Skin epidermis (tissue), 12 donors: ENCODE data around the gene KREMEN2.
"Not testable (repeated sequence)": the region's sequence is repeated elsewhere in the genome, so short reads cannot be mapped to it uniquely, and the experiment has no call there.

Experiments
- H3K27ac ChIP-seq, 21 experiments: fragments of 200-600 bp; sonication (generic) in 11 of 21; one replicate each; pipeline ENCODE4 v1.5.0; 2020; ENCODE audit warnings: mild to moderate bottlenecking in 3 of 21, inconsistent platforms in 2 of 21, moderate library complexity in 2 of 21
- H3K4me3 ChIP-seq, 7 experiments: fragments of 200-600 bp; sonication (generic) in 2 of 7; one replicate each; pipeline ENCODE4 v1.5.0; 2020; ENCODE audit warnings: inconsistent platforms in 2 of 7, mild to moderate bottlenecking in 2 of 7, moderate library complexity in 1 of 7

The KREMEN2 gene, protein sequence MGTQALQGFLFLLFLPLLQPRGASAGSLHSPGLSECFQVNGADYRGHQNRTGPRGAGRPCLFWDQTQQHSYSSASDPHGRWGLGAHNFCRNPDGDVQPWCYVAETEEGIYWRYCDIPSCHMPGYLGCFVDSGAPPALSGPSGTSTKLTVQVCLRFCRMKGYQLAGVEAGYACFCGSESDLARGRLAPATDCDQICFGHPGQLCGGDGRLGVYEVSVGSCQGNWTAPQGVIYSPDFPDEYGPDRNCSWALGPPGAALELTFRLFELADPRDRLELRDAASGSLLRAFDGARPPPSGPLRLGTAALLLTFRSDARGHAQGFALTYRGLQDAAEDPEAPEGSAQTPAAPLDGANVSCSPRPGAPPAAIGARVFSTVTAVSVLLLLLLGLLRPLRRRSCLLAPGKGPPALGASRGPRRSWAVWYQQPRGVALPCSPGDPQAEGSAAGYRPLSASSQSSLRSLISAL

DNA sequence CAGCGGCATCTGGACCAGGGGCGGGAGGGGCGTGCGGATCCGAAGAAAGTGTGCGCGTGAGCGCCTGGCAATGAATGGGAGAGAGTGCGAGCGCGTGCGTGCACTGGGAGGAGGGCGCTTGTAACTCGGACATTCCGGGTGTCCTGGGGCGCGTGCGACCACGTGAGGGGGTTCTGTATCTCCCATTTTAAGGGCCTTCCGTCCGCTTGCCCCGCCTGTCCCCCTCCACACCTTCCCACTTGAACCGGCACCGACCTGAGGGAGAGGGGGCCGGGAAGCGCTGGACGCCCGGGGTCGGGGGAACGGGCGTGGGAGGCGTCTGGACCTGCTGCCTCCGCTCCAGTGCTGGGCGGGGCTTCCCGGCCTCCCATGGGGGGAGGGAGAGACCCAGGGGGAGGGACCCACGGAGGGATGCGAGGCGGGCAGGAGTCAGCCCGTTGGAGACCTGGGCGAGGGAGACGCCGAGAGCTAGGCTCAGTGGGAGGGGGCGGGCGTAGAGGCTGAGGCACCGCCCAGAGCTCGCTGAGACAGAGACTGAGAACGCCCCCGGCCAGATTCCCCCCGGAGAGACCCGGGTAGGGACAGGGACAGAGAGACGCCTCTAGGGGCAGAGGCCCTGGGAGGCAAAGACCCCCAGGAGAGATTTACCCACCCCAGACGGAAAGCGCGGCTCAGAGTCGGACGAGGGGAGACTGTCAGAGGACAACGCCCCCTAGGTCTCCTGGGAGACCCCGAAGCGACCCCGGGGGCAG is at the start of gene KREMEN2:
Gene KREMEN2, plus strand, starts transcription at position 553 of the 752 bp plus-strand sequence. CDS start 246 bp downstream, outside the sequence.
- H3K27ac ChIP-seq = peak within 1 kb of the TSS in 3 of 21 experiments; percentile 30 to 73 (median 65)
- H3K4me3 ChIP-seq = peak within 1 kb of the TSS; percentile 1 to 48 (median 25)

DNA sequence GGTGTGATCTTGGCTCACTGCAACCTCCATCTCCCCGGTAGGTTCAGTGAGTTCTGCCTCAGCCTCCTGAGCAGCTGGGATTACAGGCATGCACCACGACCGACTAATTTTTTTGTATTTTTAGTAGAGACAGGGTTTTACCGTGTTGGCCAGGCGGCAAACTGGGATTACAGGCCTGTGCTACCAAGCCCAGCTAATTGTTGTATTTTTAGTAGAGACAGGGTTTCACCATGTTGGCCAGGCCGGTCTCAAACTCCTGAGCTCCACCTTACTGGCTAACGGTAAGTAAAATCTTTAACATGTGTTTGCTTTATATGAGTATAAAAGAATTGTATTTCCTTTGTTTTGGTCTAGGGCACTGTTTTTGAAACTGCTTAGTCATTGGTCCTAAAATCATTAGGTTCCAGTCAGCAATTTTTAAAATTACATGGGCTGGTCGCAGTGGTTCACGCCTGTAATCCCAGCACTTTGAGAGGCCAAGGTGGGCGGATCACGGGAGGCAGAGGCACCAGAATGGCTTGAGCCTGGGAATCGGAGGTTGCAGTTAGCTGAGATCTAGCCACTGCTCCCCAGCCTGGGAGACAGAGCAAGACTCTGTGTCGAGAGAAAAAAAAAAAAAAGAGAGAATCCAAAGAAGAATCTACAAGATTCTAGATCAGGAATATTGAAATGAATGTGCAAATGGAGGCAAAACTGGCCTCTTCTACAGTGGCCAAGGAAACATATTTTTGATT is 48.7 kb upstream of the KREMEN2 start:
- Histone ChIP-seq H3K27ac (peak overlapping the region in 8 of 21 experiments; percentile 5 to 41 (median 24)), H3K4me3 (no peak overlapping the region)

DNA sequence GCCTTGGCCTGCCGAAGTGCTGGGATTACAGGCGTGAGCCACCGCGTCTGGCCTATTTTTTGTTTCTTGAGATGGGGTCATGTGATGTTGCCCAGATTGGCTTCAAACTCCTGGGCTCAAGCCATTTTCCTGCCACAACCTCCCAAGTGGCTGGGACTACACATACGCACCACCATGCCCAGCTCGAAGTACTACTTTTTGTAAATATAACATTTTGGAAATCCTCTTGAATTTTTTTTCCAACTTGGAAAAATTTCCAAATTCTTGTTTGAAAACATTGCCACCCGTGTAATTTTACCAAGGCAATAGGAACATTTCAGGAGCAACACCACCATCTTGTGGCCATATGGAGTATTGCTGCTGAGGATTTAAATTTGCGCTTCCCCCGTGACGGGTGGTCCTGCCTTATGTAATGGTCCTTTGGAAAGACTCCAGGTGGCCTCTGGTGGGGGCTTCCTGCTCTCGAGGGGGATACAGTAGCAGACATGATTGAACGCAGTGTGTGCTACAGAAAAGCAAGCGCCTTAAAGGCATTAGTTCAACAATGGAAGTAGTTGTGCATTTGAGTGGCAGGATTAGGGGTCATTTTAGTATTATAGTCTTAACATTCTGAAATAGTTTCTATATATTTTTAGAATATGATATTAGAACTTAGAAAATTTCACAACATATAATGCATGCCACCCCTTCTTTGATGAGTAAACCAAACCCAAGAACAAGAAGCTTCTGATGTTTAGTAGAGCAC is 44.4 kb upstream of the KREMEN2 start:
- Histone ChIP-seq H3K27ac (peak overlapping the region in 4 of 21 experiments; percentile 7 to 57 (median 34)), H3K4me3 (no peak overlapping the region)

DNA sequence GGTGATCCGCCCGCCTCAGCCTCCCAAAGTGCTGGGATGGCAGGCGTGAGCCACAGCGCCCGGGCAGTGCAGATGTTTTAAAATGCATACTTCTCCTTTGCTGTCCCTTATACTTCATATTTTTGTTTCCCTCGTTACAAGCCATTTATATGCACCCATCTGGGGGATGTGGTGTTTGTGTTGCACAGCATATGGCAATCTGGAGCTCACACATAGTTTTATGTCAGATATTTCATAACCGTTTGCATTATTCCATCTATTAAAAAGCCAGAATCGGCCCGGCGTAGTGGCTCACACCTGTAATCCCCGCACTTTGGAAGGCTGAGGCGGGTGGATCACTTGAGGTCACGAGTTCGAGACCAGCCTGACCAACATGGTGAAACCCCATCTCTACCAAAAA is 40.6 kb upstream of the KREMEN2 start:
- no peak overlapping the region for H3K27ac ChIP-seq
- no peak overlapping the region for H3K4me3 ChIP-seq

DNA sequence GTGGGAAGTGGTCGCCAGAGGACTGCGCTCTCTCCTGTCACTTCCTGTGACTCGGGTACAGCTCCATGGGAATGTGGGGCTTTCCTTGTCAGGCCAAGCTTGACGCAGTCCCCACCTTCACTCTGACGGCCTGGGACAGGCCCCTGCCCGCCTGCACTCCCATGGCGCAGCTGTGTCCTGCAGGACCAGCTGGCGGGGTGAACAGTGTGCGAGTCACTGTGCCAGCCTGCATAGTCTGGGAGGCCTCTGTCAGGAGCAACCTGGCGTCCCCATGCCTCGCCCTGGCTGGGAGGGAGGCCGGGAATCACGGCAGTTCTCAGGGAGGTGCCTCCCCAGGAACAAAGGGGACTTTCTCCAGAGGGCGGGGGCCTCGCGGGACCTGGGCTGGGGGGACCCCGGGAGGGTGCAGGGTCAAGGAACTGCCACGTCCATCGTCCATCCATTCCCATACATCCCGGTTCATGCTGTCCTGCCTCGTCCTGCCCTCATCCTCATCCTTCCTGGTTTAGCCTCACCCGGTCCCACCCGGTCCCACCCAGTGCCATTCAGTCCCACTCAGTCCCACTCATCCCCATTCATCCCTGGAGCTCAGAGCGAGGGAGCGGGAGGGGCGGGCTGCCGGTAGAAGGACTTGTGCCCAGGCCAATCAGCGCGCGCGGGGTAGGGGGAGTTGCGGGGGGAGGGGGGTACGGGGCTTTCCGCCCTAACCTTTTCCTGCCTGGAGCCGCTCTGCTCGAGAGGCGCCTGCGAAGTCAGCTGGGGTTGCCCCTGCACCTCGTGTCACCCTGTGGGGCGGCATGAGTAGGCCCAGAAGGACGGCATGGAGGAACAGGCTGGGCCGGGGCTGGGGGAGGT is 38.9 kb upstream of the KREMEN2 start:
- peak overlapping the region in 3 of 21 experiments; percentile 49 to 57 (median 56) for H3K27ac ChIP-seq
- H3K4me3 ChIP-seq = no peak overlapping the region

DNA sequence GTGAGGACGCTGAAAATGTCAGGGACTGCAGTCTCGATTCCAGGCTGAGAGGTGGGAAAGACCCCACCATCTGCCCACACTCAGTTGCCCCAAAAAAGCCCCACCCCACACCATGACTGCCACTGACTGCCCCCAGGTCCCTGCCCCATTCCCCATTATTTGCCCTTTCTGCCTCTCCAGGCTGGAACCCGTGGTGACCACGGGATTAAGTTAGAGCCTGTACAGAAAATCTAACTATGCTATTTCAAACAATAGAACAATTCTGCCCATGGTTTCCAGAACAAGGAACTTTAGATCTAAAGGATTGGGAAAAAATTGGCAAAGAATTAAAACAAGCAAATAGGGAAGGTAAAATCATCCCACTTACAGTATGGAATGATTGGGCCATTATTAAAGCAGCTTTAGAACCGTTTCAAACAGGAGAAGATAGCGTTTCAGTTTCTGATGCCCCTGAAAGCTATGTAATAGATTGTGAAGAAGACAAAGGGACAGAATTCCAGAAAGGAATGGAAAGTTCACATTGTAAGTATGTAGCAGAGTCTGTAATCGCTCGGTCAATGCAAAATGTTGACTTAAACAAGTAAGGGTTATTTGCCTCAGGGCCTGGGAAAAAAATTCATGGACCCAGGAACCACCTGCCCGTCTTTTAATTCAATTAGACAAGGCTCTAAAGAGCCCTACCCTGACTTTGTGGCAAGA is 38.0 kb upstream of the KREMEN2 start:
- Histone ChIP-seq H3K27ac (peak overlapping the region in 2 of 21 experiments; percentile 49 to 56), H3K4me3 (no peak overlapping the region)

DNA sequence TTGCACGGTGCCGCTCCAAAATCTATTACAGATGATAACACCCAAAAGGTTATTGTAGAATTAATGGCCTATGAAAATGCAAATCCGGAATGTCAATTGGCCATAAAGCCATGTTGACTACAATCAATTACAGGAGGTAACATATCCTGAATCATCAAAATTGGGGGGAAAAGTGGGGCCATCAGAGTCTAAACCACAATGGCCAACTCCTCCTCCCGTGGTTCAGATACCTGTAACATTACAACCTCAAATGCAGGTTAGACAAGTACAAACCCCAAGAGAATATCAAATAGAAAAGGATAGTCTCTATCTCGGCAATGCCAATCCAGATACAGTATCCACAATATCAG is 37.5 kb upstream of the KREMEN2 start:
- no peak overlapping the region for H3K4me3 ChIP-seq
- H3K27ac ChIP-seq = peak overlapping the region in 1 of 21 experiments; percentile 22

DNA sequence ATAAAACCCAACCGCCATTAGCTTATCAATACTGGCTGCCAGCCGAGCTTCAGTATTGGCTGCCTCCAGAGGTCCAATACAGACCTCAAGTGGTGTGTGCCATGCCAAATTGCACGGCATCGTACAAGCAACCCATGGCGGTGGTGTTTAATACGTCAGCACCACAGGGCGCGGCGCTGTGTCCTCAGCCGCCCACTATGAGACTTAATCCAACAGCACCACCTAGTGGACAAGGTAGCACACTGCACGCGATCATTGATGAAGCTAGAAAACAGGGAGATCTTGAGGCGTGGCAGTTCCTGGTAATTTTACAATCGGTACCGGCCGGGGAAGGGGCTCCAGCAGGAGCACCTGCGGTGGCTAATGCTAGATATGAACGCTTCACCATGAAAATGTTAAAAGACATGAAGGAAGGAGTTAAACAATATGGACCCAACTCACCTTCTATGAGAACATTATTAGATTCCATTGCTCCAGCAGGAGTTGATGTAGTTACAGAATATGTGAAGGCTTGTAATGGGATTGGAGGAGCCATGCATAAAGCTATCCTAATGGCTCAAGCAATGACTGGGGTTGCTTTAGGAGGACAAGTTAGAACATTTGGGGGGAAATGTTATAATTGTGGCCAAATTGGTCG is 36.9 kb upstream of the KREMEN2 start:
- Histone ChIP-seq H3K27ac (peak overlapping the region in 1 of 21 experiments; percentile 22), H3K4me3 (no peak overlapping the region)

DNA sequence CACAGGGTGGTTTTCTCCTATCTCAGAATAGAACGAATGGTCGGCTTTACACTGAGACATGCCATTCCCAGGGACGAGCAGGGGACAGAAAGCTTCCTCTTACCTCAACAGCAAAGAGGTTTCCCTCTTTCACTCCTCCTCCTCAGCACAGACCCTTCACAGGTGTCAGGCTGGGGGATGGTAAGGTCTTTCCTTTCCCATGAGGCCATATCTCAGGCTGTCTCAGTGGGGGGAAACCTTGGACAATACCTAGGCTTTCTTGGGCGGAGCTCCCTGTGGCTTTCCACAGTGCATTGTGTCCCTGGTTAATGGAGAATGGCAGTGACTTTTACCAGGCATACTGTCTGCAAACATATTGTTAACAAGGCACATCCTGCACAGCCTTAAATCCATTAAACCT is 35.9 kb upstream of the KREMEN2 start:
- H3K27ac ChIP-seq, H3K4me3 ChIP-seq: not testable (repeated sequence)

DNA sequence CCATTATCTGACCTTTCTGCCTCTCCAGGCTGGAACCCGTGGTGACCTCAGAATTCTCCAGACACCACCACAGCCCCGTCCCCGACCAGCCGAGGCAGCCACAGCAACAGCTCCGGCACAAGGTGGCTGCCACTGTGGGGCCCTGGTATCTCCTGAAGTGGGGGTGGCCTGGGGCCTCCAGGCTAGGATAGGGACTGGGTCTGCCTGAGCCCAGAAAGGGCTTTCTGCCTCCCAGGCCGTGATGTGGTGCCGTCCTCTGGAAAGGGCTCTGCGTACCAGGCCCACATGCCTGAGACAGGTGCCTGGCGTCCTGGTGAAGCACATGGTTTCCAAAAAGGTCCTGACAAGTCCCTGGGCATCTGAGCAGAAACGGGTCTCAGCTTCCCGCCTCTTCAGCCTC is 35.3 kb upstream of the KREMEN2 start:
- H3K27ac ChIP-seq = no peak overlapping the region
- no peak overlapping the region for H3K4me3 ChIP-seq

DNA sequence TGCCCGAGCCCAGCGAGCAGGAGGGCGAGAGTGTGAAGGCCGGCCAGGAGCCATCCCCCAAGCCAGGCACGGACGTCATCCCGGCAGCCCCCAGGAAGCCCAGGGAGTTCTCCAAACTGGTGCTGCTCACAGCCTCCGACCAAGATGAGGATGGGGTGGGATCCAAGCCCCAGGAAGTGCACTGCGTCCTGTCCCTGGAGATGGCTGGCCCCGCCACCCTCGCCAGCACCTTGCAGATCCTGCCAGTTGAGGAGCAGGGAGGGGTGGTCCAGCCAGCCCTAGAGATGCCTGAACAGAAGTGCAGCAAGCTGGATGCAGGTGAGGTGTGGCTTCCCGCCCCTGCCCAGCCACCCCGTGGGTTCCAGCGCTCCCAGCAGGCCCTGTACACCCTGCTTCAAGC is 34.4 kb upstream of the KREMEN2 start:
- H3K27ac ChIP-seq = no peak overlapping the region
- H3K4me3 ChIP-seq = no peak overlapping the region

DNA sequence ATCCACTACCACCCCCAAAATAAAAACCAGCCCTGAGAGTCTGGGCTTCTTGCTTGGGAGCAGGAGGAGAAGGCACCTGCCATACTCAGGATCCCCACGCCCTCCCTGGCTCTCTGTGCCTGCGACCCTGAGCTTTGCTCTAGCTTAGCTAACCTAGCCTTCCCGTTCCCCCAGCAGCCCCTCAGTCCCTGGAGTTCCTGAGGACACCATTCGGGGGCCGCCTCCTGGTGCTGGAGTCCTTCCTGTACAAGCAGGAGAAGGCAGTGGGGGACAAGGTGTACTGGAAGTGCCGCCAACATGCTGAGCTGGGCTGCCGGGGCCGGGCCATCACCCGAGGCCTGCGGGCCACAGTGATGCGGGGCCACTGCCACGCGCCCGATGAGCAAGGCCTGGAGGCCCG is 33.8 kb upstream of the KREMEN2 start:
- H3K4me3 ChIP-seq = no peak overlapping the region
- no peak overlapping the region for H3K27ac ChIP-seq

DNA sequence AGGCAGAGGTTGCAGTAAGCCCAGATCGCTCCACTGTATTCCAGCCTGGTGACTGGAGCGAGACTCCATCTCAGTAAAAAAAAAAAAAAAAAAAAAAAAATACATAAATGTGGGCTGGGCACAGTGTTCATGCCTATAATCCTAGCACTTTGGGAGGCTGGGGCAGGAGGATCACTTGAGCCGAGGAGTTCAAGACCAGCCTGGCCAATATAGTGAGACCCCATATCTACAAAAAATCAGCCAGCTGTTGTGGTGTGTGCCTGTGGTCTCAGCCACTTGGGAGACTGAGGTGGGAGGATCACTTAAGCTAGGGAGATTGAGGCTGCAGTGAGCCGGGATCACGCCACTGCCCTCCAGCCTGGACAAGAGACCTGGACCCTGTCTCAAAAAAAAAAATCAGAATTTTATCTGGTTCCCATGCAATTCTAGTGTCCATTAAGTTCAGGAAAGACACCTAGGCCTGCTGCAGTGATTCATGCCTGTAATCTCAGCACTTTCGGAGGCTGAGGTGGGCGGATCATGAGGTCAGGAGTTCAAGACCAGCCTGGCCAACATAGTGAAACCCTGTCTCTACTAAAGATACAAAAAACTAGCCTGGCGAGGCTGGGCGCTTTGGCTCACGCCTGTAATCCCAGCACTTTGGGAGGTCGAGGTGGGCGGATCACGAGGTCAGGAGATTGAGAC is 32.7 kb upstream of the KREMEN2 start:
- H3K27ac ChIP-seq, H3K4me3 ChIP-seq: not testable (repeated sequence)

DNA sequence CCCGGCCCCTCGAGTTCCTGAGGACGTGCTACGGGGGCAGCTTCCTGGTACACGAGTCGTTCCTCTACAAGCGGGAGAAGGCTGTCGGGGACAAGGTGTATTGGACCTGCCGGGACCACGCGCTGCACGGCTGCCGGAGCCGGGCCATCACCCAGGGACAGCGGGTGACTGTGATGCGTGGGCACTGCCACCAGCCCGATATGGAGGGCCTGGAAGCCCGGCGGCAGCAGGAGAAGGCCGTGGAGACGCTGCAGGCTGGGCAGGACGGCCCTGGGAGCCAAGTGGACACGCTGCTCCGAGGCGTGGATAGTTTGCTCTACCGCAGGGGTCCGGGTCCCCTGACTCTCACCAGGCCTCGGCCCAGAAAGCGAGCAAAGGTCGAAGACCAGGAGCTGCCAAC is 30.9 kb upstream of the KREMEN2 start:
- Histone ChIP-seq H3K27ac (no peak overlapping the region), H3K4me3 (no peak overlapping the region)

DNA sequence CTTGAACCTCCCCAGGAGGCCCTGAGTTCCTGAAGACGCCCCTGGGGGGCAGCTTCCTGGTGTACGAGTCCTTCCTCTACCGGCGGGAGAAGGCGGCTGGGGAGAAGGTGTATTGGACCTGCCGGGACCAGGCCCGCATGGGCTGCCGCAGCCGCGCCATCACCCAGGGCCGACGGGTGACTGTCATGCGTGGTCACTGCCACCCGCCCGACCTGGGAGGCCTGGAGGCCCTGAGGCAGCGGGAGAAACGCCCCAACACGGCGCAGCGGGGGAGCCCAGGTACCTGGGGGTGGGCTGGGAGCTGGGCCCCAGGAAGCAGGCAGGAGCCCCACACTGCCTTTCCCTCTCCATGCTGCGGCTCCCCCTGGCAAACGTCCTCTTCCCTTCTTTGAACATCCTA is 30.4 kb upstream of the KREMEN2 start:
- Histone ChIP-seq H3K27ac (no peak overlapping the region), H3K4me3 (no peak overlapping the region)

DNA sequence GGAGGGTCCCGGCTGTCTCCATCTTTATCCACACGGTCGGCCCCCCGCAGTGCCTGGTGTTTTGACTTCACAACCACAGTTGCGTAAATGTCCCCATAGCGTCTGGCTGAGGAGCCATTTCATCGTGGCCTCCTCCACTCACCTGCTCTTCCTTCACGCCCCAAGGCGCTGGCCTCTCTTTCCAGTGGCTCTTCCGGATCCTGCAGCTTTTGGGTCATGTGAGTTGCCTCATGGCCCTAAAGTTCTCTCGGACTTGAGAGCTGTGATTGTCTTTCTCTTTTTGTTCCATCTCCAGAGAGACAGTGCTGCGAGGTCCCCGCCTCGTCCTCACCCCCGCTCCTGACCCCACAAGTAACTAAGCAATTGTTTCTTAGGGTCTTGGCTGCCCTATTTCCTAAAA is 29.6 kb upstream of the KREMEN2 start:
- Histone ChIP-seq H3K4me3 (no peak overlapping the region), H3K27ac (no peak overlapping the region)

DNA sequence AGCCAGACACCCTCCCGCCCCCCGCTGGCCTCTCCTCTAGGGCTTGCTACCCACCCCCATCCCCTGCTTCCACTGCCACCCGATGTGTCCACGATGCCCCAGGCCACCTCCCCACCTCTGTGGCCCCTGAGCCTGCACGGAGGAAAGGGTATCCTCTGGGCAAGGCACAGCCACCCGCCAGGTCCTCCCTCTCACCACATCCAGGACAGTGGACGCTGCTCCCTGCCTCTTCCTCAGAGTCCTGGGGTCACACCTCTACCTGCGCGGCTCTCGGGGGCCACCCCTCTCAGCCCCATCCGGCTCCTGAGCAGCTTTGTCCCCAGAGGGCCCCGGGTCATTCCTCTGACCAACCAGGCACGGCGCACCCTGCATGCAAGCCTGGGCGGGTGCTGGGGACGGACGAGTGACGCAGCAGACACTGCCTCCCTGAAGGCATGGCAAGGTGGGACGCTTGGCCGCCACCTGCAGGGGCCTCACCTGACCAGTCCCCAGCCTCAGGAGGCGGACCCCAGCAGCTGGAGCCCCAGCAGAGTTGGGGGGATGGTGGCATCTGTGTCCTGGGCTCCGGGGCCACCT is 27.6 kb upstream of the KREMEN2 start:
- Histone ChIP-seq H3K27ac (no peak overlapping the region), H3K4me3 (no peak overlapping the region)
